GM12891 (cell line): Measurements from ENCODE around the gene STIMATE.

ENCODE experiments used
- POLR2A ChIP-seq: IDR thresholded peaks from 2 replicates; pipeline ENCODE4 v1.6.1; 2011; ENCODE audit warnings: low read depth, low read length, control low read depth
- POLR2AphosphoS5 ChIP-seq: IDR thresholded peaks from 2 replicates; pipeline ENCODE4 v1.6.1; 2011; ENCODE audit warnings: low read depth, low read length, control low read depth
- TAF1 ChIP-seq: IDR thresholded peaks from 2 replicates; pipeline ENCODE4 v1.6.1; 2011; ENCODE audit warnings: low read depth, low read length, control low read depth

- TF ChIP-seq TAF1: no peak
- no peak for TF ChIP-seq POLR2AphosphoS5
- TF ChIP-seq POLR2A: no peak
Observed at GRCh38 chr3:52817221-52817620, 80.1 kb downstream of the STIMATE start.
